Endothelial cell of umbilical vein (primary cell): ENCODE results near the gene SIM1. TPM values are rescaled to one million over a fixed set of nuclear protein-coding genes. Genes with fewer than 3 reads are reported as not detected.

Experiments
- BruUV-seq: library from RNA; stranded (reverse); fragments of 400-500 nt; replicated peaks from 2 replicates; lab custom pipeline; 2021; lab: Mats Ljungman, UMichigan
- CTCF ChIA-PET: fragments of 300-600, 350-600 bp; sonication (Branson Sonifier 250); formaldehyde crosslinking; loops from one replicate; lab custom pipeline; 2021; ENCODE audit warnings: antibody characterized with exemption, inconsistent platforms; lab: Charles Lee
- POLR2A ChIA-PET: fragments of 300-600, 350-600 bp; sonication (Branson Sonifier 250); formaldehyde crosslinking; loops from one replicate; lab custom pipeline; 2021; ENCODE audit warnings: antibody characterized with exemption, inconsistent platforms; lab: Charles Lee
- DNase-seq: peaks from one replicate; pipeline ENCODE4 v3.0.0-alpha.2; 2011; ENCODE audit warnings: low read depth, low spot score
- FAIRE-seq: peaks from 2 replicates; lab custom pipeline; 2011; peaks lifted over from hg19 to GRCh38; lab: Jason Lieb, UNC
- H2AFZ ChIP-seq: 2 replicates; pipeline ENCODE4 v1.6.0; 2012; ENCODE audit warnings: low read depth, low read length, control low read depth, inconsistent platforms
- H3K27ac ChIP-seq: 2 replicates; pipeline ENCODE4 v1.5.1; 2011; ENCODE audit warnings: low read depth, mild to moderate bottlenecking, control low read depth, low read length, moderate library complexity; ENCODE audit not compliant: insufficient read depth
- H3K27me3 ChIP-seq, 2 experiments: 2 replicates each; pipeline versions ENCODE4 v1.6.0 to v1.6.1; 2011; ENCODE audit warnings: low read length in 2 of 2, mixed read lengths in 1 of 2; ENCODE audit not compliant: control insufficient read depth in 2 of 2, insufficient read depth in 2 of 2
- H3K36me3 ChIP-seq, 2 experiments: 2 replicates in 1 of 2; 3 replicates in 1 of 2; pipeline ENCODE4 v1.5.1; 2011; ENCODE audit warnings: low read length in 2 of 2, mild to moderate bottlenecking in 1 of 2, moderate library complexity in 1 of 2; ENCODE audit not compliant: control insufficient read depth in 2 of 2, insufficient read depth in 2 of 2; ENCODE audit errors: extremely low read depth in 1 of 2
- H3K4me1 ChIP-seq: 3 replicates; pipeline ENCODE4 v1.5.1; 2011; ENCODE audit warnings: mild to moderate bottlenecking, low read length; ENCODE audit not compliant: control insufficient read depth, insufficient read depth; ENCODE audit errors: extremely low read depth
- H3K4me2 ChIP-seq: 2 replicates; pipeline ENCODE4 v1.6.1; 2011; ENCODE audit warnings: low read length, control low read depth, mixed read lengths; ENCODE audit not compliant: insufficient read depth
- H3K4me3 ChIP-seq, 3 experiments: fragments of 200-600 bp in 1 of 3; sonication (generic), shearing (Covaris generic) in 1 of 3; replicated peaks in 1 of 3; 2 replicates each; pipeline ENCODE4 v1.5.1; 2011 to 2016; ENCODE audit warnings: control low read depth in 3 of 3, low read length in 3 of 3, mild to moderate bottlenecking in 2 of 3, inconsistent platforms in 1 of 3, low read depth in 1 of 3, moderate library complexity in 1 of 3; ENCODE audit not compliant: insufficient read depth in 1 of 3
- H3K79me2 ChIP-seq: 2 replicates; pipeline ENCODE4 v1.6.0; 2012; ENCODE audit warnings: low read length, inconsistent platforms; ENCODE audit not compliant: control insufficient read depth, insufficient read depth
- H3K9ac ChIP-seq: replicated peaks from 2 replicates; pipeline ENCODE3; 2011; ENCODE audit warnings: low read length, control low read depth; ENCODE audit not compliant: insufficient read depth; ENCODE audit errors: extremely low read depth
- H3K9me1 ChIP-seq: replicated peaks from 3 replicates; pipeline ENCODE4 v1.6.0; 2011; ENCODE audit warnings: mild to moderate bottlenecking, low read length; ENCODE audit not compliant: control insufficient read depth, insufficient read depth; ENCODE audit errors: extremely low read depth
- H3K9me3 ChIP-seq: replicated peaks from 2 replicates; pipeline ENCODE4 v1.5.1; 2012; ENCODE audit warnings: low read length, inconsistent platforms; ENCODE audit not compliant: control insufficient read depth, insufficient read depth
- H4K20me1 ChIP-seq: replicated peaks from 2 replicates; pipeline ENCODE3; 2011; ENCODE audit warnings: mild to moderate bottlenecking, low read length; ENCODE audit not compliant: control insufficient read depth, insufficient read depth; ENCODE audit errors: extremely low read depth
- EZH2 ChIP-seq: IDR thresholded peaks from 2 replicates; pipeline ENCODE4 v1.6.1; 2012; ENCODE audit warnings: borderline replicate concordance, low read depth, mild to moderate bottlenecking, moderate library complexity, low read length, inconsistent platforms; ENCODE audit not compliant: severe bottlenecking
- FOS ChIP-seq: IDR thresholded peaks from 2 replicates; pipeline ENCODE4 v1.6.1; 2011; ENCODE audit warnings: mild to moderate bottlenecking, low read length, moderate library complexity, borderline replicate concordance; ENCODE audit not compliant: insufficient read depth
- GATA2 ChIP-seq: IDR thresholded peaks from 2 replicates; pipeline ENCODE4 v1.7.0; 2011; ENCODE audit warnings: low read depth, mild to moderate bottlenecking, moderate library complexity, mixed read lengths, low read length; ENCODE audit not compliant: insufficient read length, insufficient read depth
- JUN ChIP-seq: IDR thresholded peaks from 2 replicates; pipeline ENCODE4 v1.6.1; 2011; ENCODE audit warnings: borderline replicate concordance, low read depth; ENCODE audit not compliant: insufficient read length, insufficient read depth
- MAX ChIP-seq: IDR thresholded peaks from 2 replicates; pipeline ENCODE4 v1.6.1; 2011; ENCODE audit not compliant: insufficient read depth, insufficient read length
- MYC ChIP-seq: IDR thresholded peaks from one replicate; pipeline ENCODE4 v1.6.1; 2011; ENCODE audit warnings: mild to moderate bottlenecking, low read depth, low read length
- POLR2A ChIP-seq: IDR thresholded peaks from 2 replicates; pipeline ENCODE4 v1.6.1; 2012; ENCODE audit warnings: low read depth, mild to moderate bottlenecking, control low read depth, low read length
- POLR2AphosphoS5 ChIP-seq: IDR thresholded peaks from 2 replicates; pipeline ENCODE4 v1.6.1; 2012; ENCODE audit warnings: low read depth, mild to moderate bottlenecking, control low read depth, low read length, moderate library complexity; ENCODE audit not compliant: insufficient read depth
- dilution Hi-C: fragments of 300-500 bp; cut with MboI; formaldehyde crosslinking; loops from one replicate; pipeline ENCODE4 v1.15.0; 2019; ENCODE audit warnings: low sequenced_read_pairs; ENCODE audit not compliant: extremely low pct_ligation_motif_present
- intact Hi-C: fragments of 100-400 bp; cut with micrococcal nuclease; formaldehyde crosslinking; loops from one replicate; pipeline ENCODE4 v1.10.0; 2022
- polyA plus RNA-seq, 4 experiments: library from polyadenylated mRNA; depleted of rRNA in 3 of 4; stranded (reverse) in 3 of 4; unstranded in 1 of 4; fragments of >200 nt; gene quantifications; 2 replicates each; pipeline versions ENCODE4 v1.2.1 to v1.2.3, GENCODE V29; 2011 to 2012; ENCODE audit warnings: missing spikeins in 1 of 4
- total RNA-seq: library from RNA; stranded (reverse); gene quantifications from 2 replicates; pipeline ENCODE4 v1.2.3, GENCODE V29; 2021
- TF ChIP-seq, protein P1 (sequence below), 2 donors: IDR thresholded peaks; 1 replicate in 1 of 2; 2 replicates in 1 of 2; pipeline ENCODE4 v1.5.1; 2011; ENCODE audit warnings: low read length in 2 of 2, mild to moderate bottlenecking in 2 of 2, moderate library complexity in 2 of 2, control low read depth in 1 of 2, inconsistent platforms in 1 of 2, low read depth in 1 of 2; ENCODE audit not compliant: insufficient read depth in 1 of 2; ENCODE audit errors: extremely low read depth in 1 of 2

The SIM1 gene
- total and polyA plus RNA-seq, 2 donors (not counting 3 experiments of a cell fraction or from before 2014, with no cell fraction given), result 0.14 to 0.29 TPM

DNA sequence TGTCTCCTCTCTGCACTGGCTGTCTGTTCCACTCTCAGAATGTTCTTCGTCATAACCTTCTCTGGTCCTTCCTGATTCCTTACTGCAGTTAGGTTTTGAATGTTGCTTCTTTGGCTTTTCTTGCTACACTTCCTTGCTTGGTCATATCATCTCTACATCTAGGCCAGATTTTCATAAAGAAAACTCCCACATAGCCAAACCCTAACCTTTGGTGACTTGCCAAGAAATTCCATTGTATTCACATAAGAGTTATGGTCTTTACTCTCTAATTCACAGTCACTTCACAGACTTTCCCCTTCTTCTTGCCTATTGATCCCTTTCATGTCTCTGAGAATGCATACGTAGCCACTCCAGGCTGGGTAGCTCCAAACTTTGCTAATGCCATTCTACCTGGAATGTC is 41.9 kb upstream of the SIM1 start:
- dilution Hi-C loops, result no loop called here

More for the DNA sequence above, 41.9 kb upstream of the SIM1 start:
- Histone ChIP-seq H3K36me3 (peaks cover 0 to 3% of the 10 kb centered on the region in 2 experiments), H3K27ac (no peak overlapping the region), H3K9ac (no peak overlapping the region), H3K4me2 (no peak overlapping the region), H3K9me1 (no peaks in the 10 kb centered on the region), H2AFZ (no peak overlapping the region), H3K9me3 (no peaks in the 10 kb centered on the region), H3K27me3 (no peaks in the 10 kb centered on the region), H3K4me1 (peaks cover 10% of the 10 kb centered on the region), H4K20me1 (no peaks in the 10 kb centered on the region), H3K79me2 (no peaks in the 10 kb centered on the region), H3K4me3 (no peak overlapping the region)
- FAIRE-seq (no peak), DNase-seq (peak; percentile 66)
- ChIA-PET POLR2A (no interaction called here), CTCF (no interaction called here)
- BruUV-seq, result no TSS peak
- intact Hi-C loops, result no loop called here
- TF ChIP-seq FOS, result no peak
- no peak for TF ChIP-seq POLR2AphosphoS5
- no peak for TF ChIP-seq JUN
- TF ChIP-seq MYC, result no peak
- no peak for TF ChIP-seq GATA2
- no peak for TF ChIP-seq MAX
- TF ChIP-seq, protein P1, sequence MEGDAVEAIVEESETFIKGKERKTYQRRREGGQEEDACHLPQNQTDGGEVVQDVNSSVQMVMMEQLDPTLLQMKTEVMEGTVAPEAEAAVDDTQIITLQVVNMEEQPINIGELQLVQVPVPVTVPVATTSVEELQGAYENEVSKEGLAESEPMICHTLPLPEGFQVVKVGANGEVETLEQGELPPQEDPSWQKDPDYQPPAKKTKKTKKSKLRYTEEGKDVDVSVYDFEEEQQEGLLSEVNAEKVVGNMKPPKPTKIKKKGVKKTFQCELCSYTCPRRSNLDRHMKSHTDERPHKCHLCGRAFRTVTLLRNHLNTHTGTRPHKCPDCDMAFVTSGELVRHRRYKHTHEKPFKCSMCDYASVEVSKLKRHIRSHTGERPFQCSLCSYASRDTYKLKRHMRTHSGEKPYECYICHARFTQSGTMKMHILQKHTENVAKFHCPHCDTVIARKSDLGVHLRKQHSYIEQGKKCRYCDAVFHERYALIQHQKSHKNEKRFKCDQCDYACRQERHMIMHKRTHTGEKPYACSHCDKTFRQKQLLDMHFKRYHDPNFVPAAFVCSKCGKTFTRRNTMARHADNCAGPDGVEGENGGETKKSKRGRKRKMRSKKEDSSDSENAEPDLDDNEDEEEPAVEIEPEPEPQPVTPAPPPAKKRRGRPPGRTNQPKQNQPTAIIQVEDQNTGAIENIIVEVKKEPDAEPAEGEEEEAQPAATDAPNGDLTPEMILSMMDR (IDR thresholded peaks at IDR 0.05; ENCODE audit: extremely low read depth in 1 of 2, insufficient read depth in 1 of 2, low read depth in 1 of 2, low read length in 2 of 2), result no peak
- no peak for TF ChIP-seq POLR2A
- TF ChIP-seq EZH2, result no peak
